MM.1S (cell line): ENCODE measurements around the gene SLAMF8.

Experiments used
- DNase-seq: peaks from one replicate; pipeline ENCODE4 v3.0.0-alpha.2; 2015
- H2AFZ ChIP-seq: fragments of 300-600 bp; sonication (generic); 2 replicates; pipeline ENCODE4 v1.6.0; 2016; ENCODE audit warnings: antibody characterized with exemption, low read length
- H3F3A ChIP-seq: fragments of 300-600 bp; sonication (generic); 2 replicates; pipeline ENCODE4 v1.6.1; 2016; ENCODE audit warnings: mild to moderate bottlenecking, antibody characterized with exemption, low read length, moderate library complexity, mixed read lengths; ENCODE audit not compliant: insufficient read depth
- H3K27ac ChIP-seq: fragments of 300-600 bp; sonication (generic); 2 replicates; pipeline ENCODE4 v1.5.1; 2016; ENCODE audit warnings: mild to moderate bottlenecking, low read length
- H3K27me3 ChIP-seq: fragments of 300-600 bp; sonication (generic); replicated peaks from 2 replicates; pipeline ENCODE4 v1.6.0; 2016; ENCODE audit warnings: low read length; ENCODE audit not compliant: insufficient read depth
- H3K36me3 ChIP-seq: fragments of 300-600 bp; sonication (generic); replicated peaks from 2 replicates; pipeline ENCODE4 v1.6.1; 2016; ENCODE audit warnings: mild to moderate bottlenecking, low read length, mixed read lengths; ENCODE audit not compliant: insufficient read depth
- H3K4me1 ChIP-seq: fragments of 300-600 bp; sonication (generic); 2 replicates; pipeline ENCODE4 v1.6.1; 2016; ENCODE audit warnings: low read length, mixed read lengths
- H3K4me2 ChIP-seq: fragments of 300-600 bp; sonication (generic); 2 replicates; pipeline ENCODE4 v1.6.0; 2016; ENCODE audit warnings: low read depth, low read length
- H3K4me3 ChIP-seq: fragments of 300-600 bp; sonication (generic); 2 replicates; pipeline ENCODE4 v1.5.1; 2016; ENCODE audit warnings: low read length, mixed read lengths
- H3K79me2 ChIP-seq: fragments of 300-600 bp; sonication (generic); 2 replicates; pipeline ENCODE4 v1.6.1; 2016; ENCODE audit warnings: mixed run types, low read length, mixed read lengths
- H3K9ac ChIP-seq: fragments of 300-600 bp; sonication (generic); 2 replicates; pipeline ENCODE4 v1.6.1; 2016; ENCODE audit warnings: low read length, mixed read lengths
- H3K9me2 ChIP-seq: fragments of 300-600 bp; sonication (generic); replicated peaks from 2 replicates; pipeline ENCODE4 v1.6.1; 2016; ENCODE audit warnings: mild to moderate bottlenecking, low read length, mixed read lengths; ENCODE audit not compliant: insufficient read depth
- H3K9me3 ChIP-seq: fragments of 300-600 bp; sonication (generic); replicated peaks from 2 replicates; pipeline ENCODE4 v1.6.1; 2016; ENCODE audit warnings: mild to moderate bottlenecking, low read length, mixed read lengths; ENCODE audit not compliant: insufficient read depth
- H4K20me1 ChIP-seq: fragments of 300-600 bp; sonication (generic); 2 replicates; pipeline ENCODE4 v1.6.1; 2016; ENCODE audit warnings: mild to moderate bottlenecking, low read length, moderate library complexity, mixed read lengths; ENCODE audit not compliant: insufficient read depth
- EZH2 ChIP-seq: fragments of 300-600 bp; sonication (generic); optimal IDR thresholded peaks from 2 replicates; pipeline ENCODE3; 2017; ENCODE audit warnings: low read depth, mild to moderate bottlenecking, antibody characterized with exemption, low read length, mixed read lengths
- EZH2phosphoT487 ChIP-seq: fragments of 300-600 bp; sonication (generic); IDR thresholded peaks from 2 replicates; pipeline ENCODE4 v1.6.1; 2018; ENCODE audit warnings: antibody characterized with exemption, low read length
- TF ChIP-seq, protein P1 (sequence below): fragments of 300-600 bp; sonication (generic); IDR thresholded peaks from 2 replicates; pipeline ENCODE4 v1.5.1; 2016; ENCODE audit warnings: antibody characterized with exemption, low read length, mixed read lengths

Gene SLAMF8

DNA sequence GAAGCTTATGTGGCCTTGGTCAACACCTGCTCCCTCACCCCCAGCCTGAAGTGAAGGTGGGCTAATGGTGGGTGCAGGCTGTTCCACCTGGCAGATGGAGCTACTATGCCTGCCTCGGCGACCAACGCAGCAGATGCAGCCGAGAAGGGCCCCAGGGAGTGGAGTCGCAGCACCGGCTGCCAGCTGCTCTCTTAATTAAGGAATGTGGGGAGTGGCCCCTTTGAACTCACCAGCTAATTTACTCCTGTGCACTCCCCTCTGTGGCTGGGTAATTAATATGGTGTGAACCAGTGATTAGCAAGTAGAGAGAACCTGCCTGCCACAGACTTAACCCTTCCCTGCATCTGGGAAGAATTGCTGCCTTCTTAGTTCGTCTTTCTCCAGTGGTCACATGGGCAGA lies 3.3 kb upstream of the SLAMF8 start:
- DNase-seq = no peak
- no peak overlapping the region for H3K9ac ChIP-seq
- peaks cover 19% of the 10 kb centered on the region for H3K4me1 ChIP-seq
- no peak overlapping the region for H3K27ac ChIP-seq
- no peaks in the 10 kb centered on the region for H3K9me2 ChIP-seq
- no peak overlapping the region for H3K4me3 ChIP-seq
- H2AFZ ChIP-seq = no peak overlapping the region
- H3K79me2 ChIP-seq = no peaks in the 10 kb centered on the region
- no peaks in the 10 kb centered on the region for H4K20me1 ChIP-seq
- H3F3A ChIP-seq = peaks cover 7% of the 10 kb centered on the region
- no peaks in the 10 kb centered on the region for H3K27me3 ChIP-seq
- H3K9me3 ChIP-seq = no peaks in the 10 kb centered on the region
- TF ChIP-seq, protein P1, sequence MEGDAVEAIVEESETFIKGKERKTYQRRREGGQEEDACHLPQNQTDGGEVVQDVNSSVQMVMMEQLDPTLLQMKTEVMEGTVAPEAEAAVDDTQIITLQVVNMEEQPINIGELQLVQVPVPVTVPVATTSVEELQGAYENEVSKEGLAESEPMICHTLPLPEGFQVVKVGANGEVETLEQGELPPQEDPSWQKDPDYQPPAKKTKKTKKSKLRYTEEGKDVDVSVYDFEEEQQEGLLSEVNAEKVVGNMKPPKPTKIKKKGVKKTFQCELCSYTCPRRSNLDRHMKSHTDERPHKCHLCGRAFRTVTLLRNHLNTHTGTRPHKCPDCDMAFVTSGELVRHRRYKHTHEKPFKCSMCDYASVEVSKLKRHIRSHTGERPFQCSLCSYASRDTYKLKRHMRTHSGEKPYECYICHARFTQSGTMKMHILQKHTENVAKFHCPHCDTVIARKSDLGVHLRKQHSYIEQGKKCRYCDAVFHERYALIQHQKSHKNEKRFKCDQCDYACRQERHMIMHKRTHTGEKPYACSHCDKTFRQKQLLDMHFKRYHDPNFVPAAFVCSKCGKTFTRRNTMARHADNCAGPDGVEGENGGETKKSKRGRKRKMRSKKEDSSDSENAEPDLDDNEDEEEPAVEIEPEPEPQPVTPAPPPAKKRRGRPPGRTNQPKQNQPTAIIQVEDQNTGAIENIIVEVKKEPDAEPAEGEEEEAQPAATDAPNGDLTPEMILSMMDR = no peak
- TF ChIP-seq EZH2phosphoT487 = no peak
- TF ChIP-seq EZH2 = no peak
- H3K36me3 ChIP-seq = no peaks in the 10 kb centered on the region
- H3K4me2 ChIP-seq = no peak overlapping the region

DNA sequence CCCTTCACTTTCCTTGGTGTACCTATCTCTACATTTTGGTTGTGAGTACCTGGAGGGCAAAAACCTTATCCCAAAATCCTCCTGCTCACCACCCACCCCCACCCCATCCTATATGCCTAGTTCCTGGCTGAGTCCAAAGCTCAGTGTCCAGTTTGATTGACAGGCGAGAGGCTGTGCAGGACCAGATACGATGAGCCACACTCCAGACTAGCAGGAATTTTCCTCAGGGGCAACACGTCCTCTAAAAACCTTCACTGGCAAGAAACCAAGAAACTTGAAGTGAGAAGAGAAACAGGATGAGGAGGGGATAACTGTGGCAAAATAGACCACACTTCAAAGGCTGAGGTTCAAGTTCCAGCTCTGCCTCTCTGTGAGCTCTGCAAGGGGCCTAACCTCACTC lies 1.1 kb upstream of the SLAMF8 start:
- Histone ChIP-seq H2AFZ (no peak overlapping the region), H3F3A (peaks cover 5% of the 10 kb centered on the region; the same call in 1 of the 2 replicates), H3K4me1 (peaks cover 20% of the 10 kb centered on the region), H3K79me2 (no peaks in the 10 kb centered on the region), H4K20me1 (no peaks in the 10 kb centered on the region), H3K27ac (no peak overlapping the region), H3K4me2 (no peak overlapping the region), H3K4me3 (no peak overlapping the region), H3K9me2 (no peaks in the 10 kb centered on the region), H3K9ac (no peak overlapping the region), H3K27me3 (no peaks in the 10 kb centered on the region), H3K36me3 (no peaks in the 10 kb centered on the region), H3K9me3 (no peaks in the 10 kb centered on the region)
- DNase-seq = no peak
- TF ChIP-seq, protein P1 = no peak
- no peak for TF ChIP-seq EZH2
- no peak for TF ChIP-seq EZH2phosphoT487

DNA sequence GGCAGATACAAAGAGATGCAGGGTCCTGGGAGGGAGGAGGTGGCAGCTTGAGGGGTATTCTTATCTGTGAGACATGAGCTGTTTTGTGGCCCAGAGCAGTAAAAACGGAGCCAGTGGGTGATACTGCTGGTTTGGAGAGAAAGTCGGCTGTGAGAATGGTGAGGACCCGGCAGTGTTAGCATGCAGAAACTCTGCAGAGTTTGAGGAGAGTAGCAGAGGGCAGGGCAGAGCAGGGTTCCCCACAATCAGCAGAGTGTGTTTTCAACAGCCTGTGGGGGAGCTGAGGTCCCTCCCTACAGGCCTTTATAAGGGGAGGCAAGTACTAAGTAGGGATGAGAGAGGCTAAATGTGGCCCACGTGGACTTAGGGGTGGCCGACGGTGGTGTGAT lies 423 bp downstream of the SLAMF8 start:
- Histone ChIP-seq H3K9me3 (no peaks in the 10 kb centered on the region), H3K36me3 (no peaks in the 10 kb centered on the region), H3K9me2 (no peaks in the 10 kb centered on the region), H3F3A (peaks cover 5% of the 10 kb centered on the region; the same call in 1 of the 2 replicates), H3K4me3 (no peak overlapping the region), H3K27ac (no peak overlapping the region), H2AFZ (no peak overlapping the region), H3K4me1 (peaks cover 20% of the 10 kb centered on the region), H3K4me2 (no peak overlapping the region), H3K9ac (no peak overlapping the region), H3K27me3 (no peaks in the 10 kb centered on the region), H4K20me1 (no peaks in the 10 kb centered on the region), H3K79me2 (no peaks in the 10 kb centered on the region)
- TF ChIP-seq EZH2phosphoT487 = no peak
- no peak for TF ChIP-seq EZH2
- TF ChIP-seq, protein P1 = no peak
- DNase-seq = no peak
